ENCODE data around the gene ZNF157. TPM values are rescaled to one million over a fixed set of nuclear protein-coding genes. Genes with fewer than 3 reads are reported as not detected.
A peak's percentile ranks its signal among the peaks of the same experiment; 100 is the strongest.
"Not testable (repeated sequence)": the region's sequence is repeated elsewhere in the genome, so short reads cannot be mapped to it uniquely, and the experiment has no call there.

ZNF157 gene
- total and polyA plus RNA-seq, 2 of the 8 experiments (the other 6 are each of a cell fraction or from before 2014, with no cell fraction given): 0.67 to 2.2 TPM

DNA sequence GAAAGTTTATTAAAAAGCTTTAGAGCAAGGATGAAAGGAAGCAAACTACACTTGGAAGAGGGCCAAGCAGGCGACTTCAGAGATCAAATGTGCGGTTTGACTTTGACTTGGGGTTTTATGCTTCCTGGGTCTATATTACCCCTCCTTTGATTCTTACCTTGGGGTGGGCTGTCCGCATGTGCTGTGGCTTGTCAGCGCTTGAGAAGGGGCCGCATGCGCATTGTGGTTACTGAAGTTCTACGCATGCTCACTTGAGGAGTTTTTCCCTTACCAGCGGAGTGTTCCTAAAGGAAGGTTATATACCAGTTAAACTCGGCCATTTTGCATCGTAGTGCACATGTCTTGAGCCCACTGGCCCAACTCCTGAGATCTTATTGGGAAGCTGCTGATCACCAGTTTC lies 9.9 kb downstream of the ZNF157 start (continued):
- TF ChIP-seq TEAD4 (IDR thresholded peaks at IDR 0.05; ENCODE audit: low read depth, low read length): no peak
- TF ChIP-seq HDAC6 (IDR thresholded peaks at IDR 0.05; ENCODE audit: low read depth, low read length): no peak
- TF ChIP-seq CBX5 (IDR thresholded peaks at IDR 0.05; ENCODE audit: low read depth, low read length): no peak

DNA sequence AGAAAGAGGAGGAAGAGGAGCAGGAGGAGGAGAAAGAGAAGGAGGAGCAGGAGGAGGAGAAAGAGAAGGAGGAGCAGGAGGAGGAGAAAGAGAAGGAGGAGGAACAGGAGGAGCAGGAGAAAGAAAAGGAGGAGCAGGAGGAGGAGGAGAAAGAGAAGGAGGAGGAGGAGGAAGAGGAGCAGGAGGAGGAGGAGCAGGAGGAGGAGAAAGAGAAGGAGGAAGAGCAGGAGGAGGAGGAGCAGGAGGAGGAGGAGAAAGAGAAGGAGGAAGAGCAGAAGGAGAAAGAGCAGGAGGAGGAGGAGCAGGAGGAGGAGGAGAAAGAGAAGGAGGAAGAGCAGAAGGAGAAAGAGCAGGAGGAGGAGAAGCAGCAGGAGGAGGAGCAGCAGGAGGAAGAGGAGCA lies 10.5 kb downstream of the ZNF157 start:
- H3K27me3 ChIP-seq (replicated peaks in 1 of 4; ENCODE audit: control insufficient read depth in 3 of 4, extremely low read depth in 1 of 4, insufficient read depth in 3 of 4, low read length in 3 of 4); H2BK15ac ChIP-seq (ENCODE audit: low read length); H3K56ac ChIP-seq (replicated peaks; ENCODE audit: insufficient read length, low read depth, low read length); H2BK5ac ChIP-seq (ENCODE audit: low read depth, low read length); H2AFZ ChIP-seq (ENCODE audit: low read length); H3K9ac ChIP-seq (replicated peaks in 1 of 4; ENCODE audit: extremely low read depth in 1 of 4, low read depth in 3 of 4, low read length in 3 of 4); H3K79me2 ChIP-seq (ENCODE audit: control insufficient read depth in 1 of 2, insufficient read depth in 2 of 2, low read length in 2 of 2); H4K20me1 ChIP-seq (replicated peaks in 1 of 2; ENCODE audit: control insufficient read depth in 1 of 2, insufficient read depth in 2 of 2, low read length in 2 of 2); H2BK12ac ChIP-seq (ENCODE audit: low read depth, low read length); H3K23ac ChIP-seq (ENCODE audit: insufficient read length); H3K4ac ChIP-seq (replicated peaks; ENCODE audit: insufficient read length, low read depth, low read length); H2BK20ac ChIP-seq (ENCODE audit: low read length); H2AK5ac ChIP-seq (ENCODE audit: low read depth, low read length); H3K36me3 ChIP-seq (ENCODE audit: control insufficient read depth in 2 of 4, insufficient read depth in 4 of 4, low read length in 3 of 4); H3K23me2 ChIP-seq (ENCODE audit: low read depth, low read length); CTCF ChIA-PET (ENCODE audit: partially characterized antibody); H4K5ac ChIP-seq (ENCODE audit: insufficient read length, low read depth, low read length); H3K14ac ChIP-seq (ENCODE audit: insufficient read length); H4K8ac ChIP-seq (ENCODE audit: extremely low read depth, insufficient read depth, low read length); H2BK120ac ChIP-seq (replicated peaks; ENCODE audit: low read depth, low read length); H3K18ac ChIP-seq (ENCODE audit: extremely low read depth, low read length); H3K4me3 ChIP-seq (ENCODE audit: extremely low read depth in 1 of 4, insufficient read depth in 2 of 4, low read depth in 3 of 4, low read length in 4 of 4); H3K79me1 ChIP-seq (ENCODE audit: low read depth, low read length); DNase-seq (ENCODE audit: low read depth in 1 of 2, low spot score in 2 of 2); FAIRE-seq; H3K9me3 ChIP-seq (ENCODE audit: insufficient read depth in 2 of 2, low read depth in 1 of 2, low read length in 1 of 2); H3K27ac ChIP-seq (ENCODE audit: low read depth, low read length); H4K91ac ChIP-seq (replicated peaks; ENCODE audit: insufficient read length, low read length): not testable (repeated sequence)
- POLR2A ChIA-PET (ENCODE audit: partially characterized antibody): interaction anchor here (0.7 to 2.1 kb wide), 2 partner anchors 44 to 148 kb away, joined by 3 to 6 read pairs; partner anchors contain the start of gene USP11
- H3K4me1 ChIP-seq (replicated peaks in 1 of 4; ENCODE audit: control insufficient read depth in 3 of 4, insufficient read depth in 4 of 4, low read length in 3 of 4): peaks cover 0 to 11% (median 3%) of the 10 kb centered on the region in 4 experiments; a peak in 3 of 7 replicates
- H3K4me2 ChIP-seq (ENCODE audit: insufficient read depth in 1 of 2, low read depth in 2 of 2, low read length in 2 of 2): peak overlapping the region in 1 of 2 experiments; percentile 21; a peak in 1 of 4 replicates
